WTC11 (cell line): ENCODE measurements around the gene CLDN14. TPM values are rescaled to one million over a fixed set of nuclear protein-coding genes. Genes with fewer than 3 reads are reported as not detected.

Source experiments
- ATAC-seq: fragments of 200-7000 bp; cut with Tn5 transposase; 2 replicates; pipeline ENCODE4 v1.10.0; 2021; ENCODE audit warnings: mild to moderate bottlenecking, moderate library complexity
- CTCF ChIA-PET: fragments of 300-600 bp; sonication (Branson Sonifier 250); formaldehyde crosslinking; loops from one replicate; lab custom pipeline; 2021; ENCODE audit warnings: antibody characterized with exemption; lab: Charles Lee
- POLR2A ChIA-PET: fragments of 350-600 bp; sonication (Branson Sonifier 250); formaldehyde crosslinking; loops from one replicate; lab custom pipeline; 2021; ENCODE audit warnings: antibody characterized with exemption; lab: Charles Lee
- DNase-seq: peaks from one replicate; pipeline ENCODE4 v3.0.0; 2021; ENCODE audit warnings: low spot score
- H3K27ac Mint-ChIP-seq: 2 replicates; pipeline ENCODE4 v1.8.0; 2021; ENCODE audit warnings: mixed read lengths
- H3K27me3 Mint-ChIP-seq: 2 replicates; pipeline ENCODE4 v1.8.0; 2021; ENCODE audit warnings: low read depth, mild to moderate bottlenecking, moderate library complexity, mixed read lengths
- H3K36me3 Mint-ChIP-seq: 2 replicates; pipeline ENCODE4 v1.8.0; 2021; ENCODE audit warnings: mixed read lengths
- H3K4me1 Mint-ChIP-seq: 2 replicates; pipeline ENCODE4 v1.8.0; 2022; ENCODE audit warnings: mixed read lengths
- H3K4me3 Mint-ChIP-seq: 2 replicates; pipeline ENCODE4 v1.8.0; 2021; ENCODE audit warnings: mild to moderate bottlenecking, moderate library complexity, mixed read lengths
- H3K9me3 Mint-ChIP-seq: 2 replicates; pipeline ENCODE4 v1.8.0; 2021; ENCODE audit warnings: mixed read lengths
- ELF4 ChIP-seq: sonication (generic); formaldehyde crosslinking; IDR thresholded peaks from 2 replicates; pipeline ENCODE4 v1.8.1; 2022; ENCODE audit warnings: low read depth, mild to moderate bottlenecking, moderate library complexity, missing genetic modification reagents
- FOXK1 ChIP-seq: sonication (generic); formaldehyde crosslinking; IDR thresholded peaks from 2 replicates; pipeline ENCODE4 v1.8.0; 2022; ENCODE audit warnings: mild to moderate bottlenecking, moderate library complexity, missing genetic modification reagents
- GRHL2 ChIP-seq: fragments of 250-450 bp; sonication (Bioruptor Pico); IDR thresholded peaks from 2 replicates; pipeline ENCODE4 v1.8.0; 2022; ENCODE audit warnings: mild to moderate bottlenecking, moderate library complexity; ENCODE audit not compliant: insufficient replicate concordance, severe bottlenecking
- JAZF1 ChIP-seq: fragments of 250-450 bp; sonication (Bioruptor Pico); IDR thresholded peaks from 2 replicates; pipeline ENCODE4 v1.9.0; 2021; ENCODE audit warnings: moderate library complexity, mild to moderate bottlenecking, inconsistent platforms
- KAT7 ChIP-seq: sonication (generic); formaldehyde crosslinking; IDR thresholded peaks from 2 replicates; pipeline ENCODE4 v1.8.1; 2023; ENCODE audit warnings: missing genetic modification reagents, mild to moderate bottlenecking, borderline replicate concordance
- NR3C1 ChIP-seq: sonication (generic); formaldehyde crosslinking; conservative IDR thresholded peaks from 2 replicates; pipeline ENCODE4 v1.8.1; 2023; ENCODE audit warnings: low read depth, mild to moderate bottlenecking, missing genetic modification reagents
- PRRX2 ChIP-seq: fragments of 250-450 bp; sonication (Bioruptor Pico); IDR thresholded peaks from 2 replicates; pipeline ENCODE4 v1.8.0; 2021; ENCODE audit warnings: mild to moderate bottlenecking
- RORB ChIP-seq: fragments of 250-450 bp; sonication (Bioruptor Pico); IDR thresholded peaks from 2 replicates; pipeline ENCODE4 v1.9.0; 2021; ENCODE audit warnings: mild to moderate bottlenecking
- TCF7 ChIP-seq: sonication (generic); formaldehyde crosslinking; IDR thresholded peaks from 2 replicates; pipeline ENCODE4 v1.8.0; 2022; ENCODE audit warnings: mild to moderate bottlenecking, low read depth, missing genetic modification reagents, moderate library complexity
- TEAD4 ChIP-seq: sonication (generic); formaldehyde crosslinking; IDR thresholded peaks from 2 replicates; pipeline ENCODE4 v1.8.0; 2022; ENCODE audit warnings: mild to moderate bottlenecking, missing genetic modification reagents
- TP53 ChIP-seq: sonication (generic); formaldehyde crosslinking; IDR thresholded peaks from 2 replicates; pipeline ENCODE4 v1.8.1; 2023; ENCODE audit warnings: mild to moderate bottlenecking, missing genetic modification reagents
- ZNF138 ChIP-seq: sonication (generic); formaldehyde crosslinking; conservative IDR thresholded peaks from 2 replicates; pipeline ENCODE4 v1.8.1; 2022; ENCODE audit warnings: mild to moderate bottlenecking, moderate library complexity, missing genetic modification reagents
- ZNF416 ChIP-seq: fragments of 250-450 bp; sonication (Bioruptor Pico); IDR thresholded peaks from 2 replicates; pipeline ENCODE4 v1.9.0; 2021; ENCODE audit warnings: mild to moderate bottlenecking, inconsistent platforms
- total RNA-seq: library from RNA; stranded (reverse); gene quantifications from 3 replicates; pipeline ENCODE4 v1.2.3, GENCODE V29; 2021
- TF ChIP-seq, protein P1 (sequence below): sonication (generic); formaldehyde crosslinking; IDR thresholded peaks from 2 replicates; pipeline ENCODE4 v1.8.1; 2023; ENCODE audit warnings: mild to moderate bottlenecking, missing genetic modification reagents
- TF ChIP-seq, protein P2 (sequence below): sonication (generic); formaldehyde crosslinking; IDR thresholded peaks from 2 replicates; pipeline ENCODE4 v1.8.1; 2022; ENCODE audit warnings: mild to moderate bottlenecking, missing genetic modification reagents, moderate library complexity, borderline replicate concordance
- TF ChIP-seq, protein P3 (sequence below): fragments of 250-450 bp; sonication (Bioruptor Pico); IDR thresholded peaks from 2 replicates; pipeline ENCODE4 v1.9.0; 2021; ENCODE audit warnings: mild to moderate bottlenecking
- TF ChIP-seq, protein P4 (sequence below): sonication (generic); formaldehyde crosslinking; IDR thresholded peaks from 2 replicates; pipeline ENCODE4 v1.8.1; 2022; ENCODE audit warnings: missing genetic modification reagents, borderline replicate concordance
- TF ChIP-seq, protein P5 (sequence below): fragments of 250-450 bp; sonication (Bioruptor Pico); conservative IDR thresholded peaks from 2 replicates; pipeline ENCODE4 v1.9.0; 2021; ENCODE audit warnings: mild to moderate bottlenecking
- TF ChIP-seq, protein P6 (sequence below): sonication (generic); formaldehyde crosslinking; IDR thresholded peaks from 2 replicates; pipeline ENCODE4 v1.8.1; 2023; ENCODE audit warnings: mild to moderate bottlenecking, moderate library complexity, missing genetic modification reagents

The CLDN14 gene
- total RNA-seq, 1 experiment from 2014 or later: not detected

DNA sequence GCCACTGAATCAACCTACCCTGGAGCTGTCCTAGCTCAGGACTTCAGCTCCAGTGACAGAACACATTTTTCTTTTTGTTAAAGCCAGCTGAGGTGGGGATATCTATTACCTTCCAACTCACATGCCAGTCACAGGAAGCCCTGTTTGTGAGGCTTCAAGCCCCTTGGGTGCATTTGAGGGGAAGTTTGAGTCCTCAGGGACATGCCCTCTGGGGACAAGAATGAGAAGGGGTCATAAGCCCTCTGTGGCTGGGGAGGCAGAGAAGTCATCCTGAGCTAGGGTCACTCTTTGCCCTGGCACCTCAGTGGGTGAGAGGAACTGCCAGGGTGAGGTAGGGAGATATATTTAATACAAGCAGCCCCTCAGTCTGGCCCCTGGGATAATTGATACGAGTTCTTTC is 33.5 kb upstream of the CLDN14 start:
- ChIA-PET POLR2A (interaction anchor here (1.1 kb wide), 1 partner anchor 21 kb away, joined by 3 read pairs; no protein-coding TSS in a partner anchor), CTCF (interaction anchor here (0.9 kb wide), 1 partner anchor 9 kb away, joined by 3 read pairs; no protein-coding TSS in a partner anchor)
- Mint-ChIP-seq H3K36me3 (0 out of 2 replicates have a peak, but pooled peaks cover 2% of the 10 kb centered on the region), H3K27me3 (no peaks in the 10 kb centered on the region), H3K9me3 (peaks cover 5% of the 10 kb centered on the region), H3K4me3 (no peak overlapping the region), H3K4me1 (peaks cover 6% of the 10 kb centered on the region; the same call in 1 of the 2 replicates), H3K27ac (no peak overlapping the region)
- ATAC-seq (no peak), DNase-seq (no peak)
- TF ChIP-seq, protein P1, sequence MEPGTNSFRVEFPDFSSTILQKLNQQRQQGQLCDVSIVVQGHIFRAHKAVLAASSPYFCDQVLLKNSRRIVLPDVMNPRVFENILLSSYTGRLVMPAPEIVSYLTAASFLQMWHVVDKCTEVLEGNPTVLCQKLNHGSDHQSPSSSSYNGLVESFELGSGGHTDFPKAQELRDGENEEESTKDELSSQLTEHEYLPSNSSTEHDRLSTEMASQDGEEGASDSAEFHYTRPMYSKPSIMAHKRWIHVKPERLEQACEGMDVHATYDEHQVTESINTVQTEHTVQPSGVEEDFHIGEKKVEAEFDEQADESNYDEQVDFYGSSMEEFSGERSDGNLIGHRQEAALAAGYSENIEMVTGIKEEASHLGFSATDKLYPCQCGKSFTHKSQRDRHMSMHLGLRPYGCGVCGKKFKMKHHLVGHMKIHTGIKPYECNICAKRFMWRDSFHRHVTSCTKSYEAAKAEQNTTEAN (CRISPR knock-in tag): no peak
- TF ChIP-seq ZNF416 (CRISPR knock-in tag) (no peak), TP53 (CRISPR knock-in tag) (no peak), FOXK1 (CRISPR knock-in tag) (no peak), RORB (no peak), ZNF138 (CRISPR knock-in tag) (no peak), NR3C1 (no peak), TEAD4 (CRISPR knock-in tag) (no peak), JAZF1 (CRISPR knock-in tag) (no peak), ELF4 (CRISPR knock-in tag) (no peak), PRRX2 (CRISPR knock-in tag) (no peak), TCF7 (no peak), KAT7 (CRISPR knock-in tag) (no peak), GRHL2 (no peak)
- TF ChIP-seq, protein P2, sequence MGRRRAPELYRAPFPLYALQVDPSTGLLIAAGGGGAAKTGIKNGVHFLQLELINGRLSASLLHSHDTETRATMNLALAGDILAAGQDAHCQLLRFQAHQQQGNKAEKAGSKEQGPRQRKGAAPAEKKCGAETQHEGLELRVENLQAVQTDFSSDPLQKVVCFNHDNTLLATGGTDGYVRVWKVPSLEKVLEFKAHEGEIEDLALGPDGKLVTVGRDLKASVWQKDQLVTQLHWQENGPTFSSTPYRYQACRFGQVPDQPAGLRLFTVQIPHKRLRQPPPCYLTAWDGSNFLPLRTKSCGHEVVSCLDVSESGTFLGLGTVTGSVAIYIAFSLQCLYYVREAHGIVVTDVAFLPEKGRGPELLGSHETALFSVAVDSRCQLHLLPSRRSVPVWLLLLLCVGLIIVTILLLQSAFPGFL (CRISPR knock-in tag): no peak
- TF ChIP-seq, protein P3, sequence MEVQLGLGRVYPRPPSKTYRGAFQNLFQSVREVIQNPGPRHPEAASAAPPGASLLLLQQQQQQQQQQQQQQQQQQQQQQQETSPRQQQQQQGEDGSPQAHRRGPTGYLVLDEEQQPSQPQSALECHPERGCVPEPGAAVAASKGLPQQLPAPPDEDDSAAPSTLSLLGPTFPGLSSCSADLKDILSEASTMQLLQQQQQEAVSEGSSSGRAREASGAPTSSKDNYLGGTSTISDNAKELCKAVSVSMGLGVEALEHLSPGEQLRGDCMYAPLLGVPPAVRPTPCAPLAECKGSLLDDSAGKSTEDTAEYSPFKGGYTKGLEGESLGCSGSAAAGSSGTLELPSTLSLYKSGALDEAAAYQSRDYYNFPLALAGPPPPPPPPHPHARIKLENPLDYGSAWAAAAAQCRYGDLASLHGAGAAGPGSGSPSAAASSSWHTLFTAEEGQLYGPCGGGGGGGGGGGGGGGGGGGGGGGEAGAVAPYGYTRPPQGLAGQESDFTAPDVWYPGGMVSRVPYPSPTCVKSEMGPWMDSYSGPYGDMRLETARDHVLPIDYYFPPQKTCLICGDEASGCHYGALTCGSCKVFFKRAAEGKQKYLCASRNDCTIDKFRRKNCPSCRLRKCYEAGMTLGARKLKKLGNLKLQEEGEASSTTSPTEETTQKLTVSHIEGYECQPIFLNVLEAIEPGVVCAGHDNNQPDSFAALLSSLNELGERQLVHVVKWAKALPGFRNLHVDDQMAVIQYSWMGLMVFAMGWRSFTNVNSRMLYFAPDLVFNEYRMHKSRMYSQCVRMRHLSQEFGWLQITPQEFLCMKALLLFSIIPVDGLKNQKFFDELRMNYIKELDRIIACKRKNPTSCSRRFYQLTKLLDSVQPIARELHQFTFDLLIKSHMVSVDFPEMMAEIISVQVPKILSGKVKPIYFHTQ: no peak
- TF ChIP-seq, protein P4, sequence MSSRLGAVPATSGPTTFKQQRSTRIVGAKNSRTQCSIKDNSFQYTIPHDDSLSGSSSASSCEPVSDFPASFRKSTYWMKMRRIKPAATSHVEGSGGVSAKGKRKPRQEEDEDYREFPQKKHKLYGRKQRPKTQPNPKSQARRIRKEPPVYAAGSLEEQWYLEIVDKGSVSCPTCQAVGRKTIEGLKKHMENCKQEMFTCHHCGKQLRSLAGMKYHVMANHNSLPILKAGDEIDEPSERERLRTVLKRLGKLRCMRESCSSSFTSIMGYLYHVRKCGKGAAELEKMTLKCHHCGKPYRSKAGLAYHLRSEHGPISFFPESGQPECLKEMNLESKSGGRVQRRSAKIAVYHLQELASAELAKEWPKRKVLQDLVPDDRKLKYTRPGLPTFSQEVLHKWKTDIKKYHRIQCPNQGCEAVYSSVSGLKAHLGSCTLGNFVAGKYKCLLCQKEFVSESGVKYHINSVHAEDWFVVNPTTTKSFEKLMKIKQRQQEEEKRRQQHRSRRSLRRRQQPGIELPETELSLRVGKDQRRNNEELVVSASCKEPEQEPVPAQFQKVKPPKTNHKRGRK (CRISPR knock-in tag): no peak
- TF ChIP-seq, protein P5, sequence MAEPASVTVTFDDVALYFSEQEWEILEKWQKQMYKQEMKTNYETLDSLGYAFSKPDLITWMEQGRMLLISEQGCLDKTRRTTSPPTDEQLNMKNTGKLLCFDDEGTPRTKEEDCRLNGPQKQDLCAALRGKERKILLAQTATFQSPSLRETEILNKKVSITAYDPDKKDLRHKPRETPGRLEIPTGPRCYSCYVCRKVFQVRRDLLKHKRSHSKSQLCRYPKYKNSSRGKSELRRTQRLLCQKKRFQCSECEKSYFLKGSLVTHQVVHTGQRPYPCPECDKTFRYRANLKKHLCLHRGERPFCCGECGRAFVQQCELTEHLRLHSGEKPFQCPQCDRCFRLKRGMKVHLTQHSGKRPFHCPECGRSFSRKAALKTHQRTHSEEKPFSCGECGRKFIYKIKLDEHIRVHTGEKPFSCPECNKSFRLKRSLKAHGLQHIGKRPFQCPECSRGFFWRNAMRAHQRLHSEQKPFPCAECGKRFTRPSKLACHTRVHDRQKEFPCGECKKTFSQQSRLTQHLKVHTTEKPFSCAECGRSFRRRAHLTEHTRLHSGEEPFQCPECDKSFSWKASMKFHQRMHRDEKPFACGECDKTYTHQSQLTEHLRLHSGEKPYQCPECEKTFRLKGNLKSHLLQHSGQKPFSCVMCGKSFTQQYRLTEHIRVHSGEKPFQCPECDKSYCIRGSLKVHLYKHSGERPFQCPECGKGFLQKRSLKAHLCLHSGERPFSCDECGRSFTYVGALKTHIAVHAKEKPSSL: no peak
- TF ChIP-seq, protein P6, sequence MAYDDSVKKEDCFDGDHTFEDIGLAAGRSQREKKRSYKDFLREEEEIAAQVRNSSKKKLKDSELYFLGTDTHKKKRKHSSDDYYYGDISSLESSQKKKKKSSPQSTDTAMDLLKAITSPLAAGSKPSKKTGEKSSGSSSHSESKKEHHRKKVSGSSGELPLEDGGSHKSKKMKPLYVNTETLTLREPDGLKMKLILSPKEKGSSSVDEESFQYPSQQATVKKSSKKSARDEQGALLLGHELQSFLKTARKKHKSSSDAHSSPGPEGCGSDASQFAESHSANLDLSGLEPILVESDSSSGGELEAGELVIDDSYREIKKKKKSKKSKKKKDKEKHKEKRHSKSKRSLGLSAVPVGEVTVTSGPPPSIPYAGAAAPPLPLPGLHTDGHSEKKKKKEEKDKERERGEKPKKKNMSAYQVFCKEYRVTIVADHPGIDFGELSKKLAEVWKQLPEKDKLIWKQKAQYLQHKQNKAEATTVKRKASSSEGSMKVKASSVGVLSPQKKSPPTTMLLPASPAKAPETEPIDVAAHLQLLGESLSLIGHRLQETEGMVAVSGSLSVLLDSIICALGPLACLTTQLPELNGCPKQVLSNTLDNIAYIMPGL (CRISPR knock-in tag): no peak
